ENCODE data around the gene HESX1.

Gene HESX1

GRCh38 chr3:57166660-57167059 is 33.1 kb downstream of the HESX1 start:
- DNase-seq = no peak

DNA sequence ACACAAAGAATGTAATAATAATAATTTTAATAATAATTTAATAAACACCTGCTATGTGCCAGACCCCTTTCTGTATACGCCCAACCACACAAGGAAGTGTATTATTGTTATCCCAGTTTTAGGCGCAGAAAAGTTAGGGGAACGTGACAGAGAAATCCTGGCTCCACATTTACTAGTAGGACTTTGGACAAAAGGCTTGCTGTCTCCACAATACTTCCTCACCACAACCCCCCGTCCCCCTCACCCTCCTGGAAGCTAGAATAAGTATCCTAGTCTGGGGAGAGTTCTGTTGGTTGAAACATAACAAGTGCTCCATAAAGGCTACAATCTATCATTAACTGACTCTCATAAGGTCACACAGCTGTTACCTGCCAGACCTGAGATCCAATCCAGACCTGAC is 34.1 kb downstream of the HESX1 start:
- no peak for DNase-seq

DNA sequence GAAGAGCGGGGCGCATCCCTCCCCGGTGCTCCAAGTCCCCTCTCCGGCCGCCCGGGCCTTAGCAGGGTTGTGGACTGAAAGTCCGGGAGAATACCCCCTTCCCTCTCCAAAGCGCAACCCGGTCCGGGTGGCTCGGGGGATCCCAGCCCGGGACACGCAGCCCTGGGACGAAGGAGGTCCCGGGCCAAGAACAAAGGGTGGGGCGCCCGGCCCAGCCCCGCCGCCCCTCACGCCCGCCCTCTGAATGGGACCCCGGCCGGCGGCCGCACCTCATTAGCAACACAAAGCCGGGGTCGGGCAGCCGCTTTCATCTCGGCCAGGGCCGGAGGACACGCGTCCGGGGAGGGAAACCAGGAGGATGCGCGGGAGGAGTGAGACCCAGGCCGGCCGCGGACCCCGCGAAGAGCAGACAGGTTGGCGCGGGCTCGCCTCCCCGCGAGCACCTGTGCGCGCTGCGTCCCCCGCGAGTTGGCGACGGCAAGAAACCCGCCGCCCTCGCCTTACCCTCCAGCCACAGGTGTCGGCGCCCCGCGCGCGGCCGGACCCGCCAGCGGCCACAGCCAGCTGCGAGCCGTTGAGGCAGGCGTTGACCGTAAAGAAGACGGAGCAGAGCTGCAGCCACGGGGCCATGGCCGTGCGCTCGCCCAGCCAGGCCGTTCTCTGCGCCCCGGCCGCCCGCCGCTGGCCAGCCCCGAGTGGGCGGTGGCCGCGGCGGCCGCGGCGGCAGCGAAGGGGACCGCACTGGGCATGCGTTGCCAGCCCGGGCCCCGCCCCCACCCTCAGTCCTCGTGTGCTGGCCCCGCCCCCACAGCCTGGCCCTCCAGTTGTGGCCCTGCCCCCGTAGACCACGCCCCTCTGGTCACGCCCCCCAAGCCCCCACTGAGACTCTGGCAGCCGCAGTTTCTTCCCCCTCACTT is 34.9 kb downstream of the HESX1 start, which contains the start of gene IL17RD:
Gene IL17RD (minus strand): TSS at position 697 of the 917 bp plus-strand sequence. CDS start 67 bp downstream, at position 630.
- DNase-seq = peak in 3 of 5 experiments; percentile 19 to 61 (median 34)

- DNase-seq = peak in 1 of 5 experiments; percentile 7
Observed at GRCh38 chr3:57164217-57164656, 35.5 kb downstream of the HESX1 start.

- no peak for DNase-seq
Observed at GRCh38 chr3:57163751-57164150, 36.0 kb downstream of the HESX1 start.

DNA sequence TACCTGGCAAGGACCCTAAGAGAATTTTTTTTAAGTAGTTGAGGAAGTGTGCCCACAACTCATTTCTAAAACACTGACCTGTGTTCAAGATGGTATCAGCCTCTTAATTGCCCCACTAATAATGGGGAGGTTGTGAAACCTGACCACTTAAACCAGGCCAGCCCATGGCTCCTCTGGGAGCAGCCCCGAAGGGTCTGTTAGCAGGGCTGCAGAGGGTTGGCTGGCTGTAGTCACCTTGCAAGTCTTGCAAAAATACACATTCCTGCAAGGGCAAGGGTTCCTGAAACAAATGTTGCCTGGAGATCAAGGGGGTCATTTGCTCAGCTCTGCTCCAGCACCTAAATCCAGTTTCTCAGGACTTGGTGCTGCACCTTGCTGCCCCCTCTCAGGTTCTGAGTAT is 37.9 kb downstream of the HESX1 start:
- no peak for DNase-seq

DNA sequence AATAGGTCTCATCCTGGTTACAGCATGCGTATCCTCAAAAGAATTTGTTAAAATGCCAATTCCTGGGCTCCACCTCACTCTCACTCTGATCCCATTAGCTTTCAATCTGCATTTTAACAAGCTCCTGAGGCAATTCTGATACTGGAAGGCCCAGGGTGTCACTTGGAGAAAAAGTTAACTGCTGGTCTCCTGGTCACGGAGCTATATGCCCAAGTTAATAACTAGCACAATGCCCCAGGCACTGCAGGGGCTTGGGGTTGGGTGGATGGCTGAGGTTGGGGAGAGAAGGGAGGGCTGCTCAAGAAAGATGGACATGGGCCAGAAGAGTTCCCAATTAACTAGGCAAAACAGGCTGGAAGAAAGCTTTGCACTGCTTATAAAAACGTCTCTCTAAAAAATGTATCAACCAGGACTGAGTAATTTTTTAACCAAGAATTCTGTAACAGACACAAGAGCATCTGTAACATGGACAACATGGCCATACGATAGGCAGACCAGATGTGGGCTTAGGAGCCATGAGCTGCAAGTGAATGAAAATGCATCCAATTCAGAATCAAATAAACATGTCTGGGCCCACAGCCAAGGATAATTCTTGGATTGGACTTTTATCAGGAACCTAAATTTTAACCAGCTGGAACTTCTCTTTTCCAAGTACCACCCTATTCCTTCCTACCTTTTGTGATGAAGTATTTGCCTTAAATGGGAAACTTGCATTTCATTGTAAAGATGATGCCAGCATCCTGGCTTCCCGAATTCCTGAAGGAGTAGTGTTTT is 38.8 kb downstream of the HESX1 start:
- DNase-seq = no peak

DNA sequence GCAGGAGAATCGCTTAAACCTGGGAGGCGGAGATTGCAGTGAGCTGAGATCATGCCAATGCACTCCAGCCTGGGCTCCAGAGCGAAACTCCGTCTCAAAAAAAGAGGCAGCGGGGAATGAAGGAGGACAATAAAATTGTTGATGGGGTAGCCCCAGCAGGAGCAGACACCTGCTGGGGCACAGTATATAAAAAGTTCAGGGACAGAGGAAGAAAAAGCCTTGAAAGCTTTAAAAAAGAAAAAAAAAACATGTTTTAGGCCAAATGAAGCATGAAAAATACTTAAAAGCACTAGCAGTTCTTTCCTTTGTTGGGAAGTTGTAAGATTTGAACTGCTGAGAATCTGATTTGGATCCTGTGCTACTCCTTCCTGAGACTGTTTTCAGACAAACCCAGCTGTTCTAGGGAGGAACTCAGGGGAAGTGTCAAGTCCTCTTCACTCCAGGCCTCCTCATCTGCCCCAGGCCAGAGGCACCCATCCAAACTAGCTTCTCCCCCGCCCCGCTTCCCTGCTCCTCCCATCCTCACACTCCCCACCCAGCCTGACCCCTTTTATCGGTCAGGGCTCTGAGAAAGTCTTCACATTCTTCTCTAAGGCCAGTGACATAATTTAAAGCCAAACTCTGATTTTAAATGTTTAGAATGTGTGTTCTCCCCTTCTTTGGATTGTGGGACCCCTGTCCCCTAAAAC is 39.6 kb downstream of the HESX1 start:
- DNase-seq = no peak

- peak in 1 of 5 experiments; percentile 49 for DNase-seq
Observed at GRCh38 chr3:57158813-57159738, 40.7 kb downstream of the HESX1 start.

DNA sequence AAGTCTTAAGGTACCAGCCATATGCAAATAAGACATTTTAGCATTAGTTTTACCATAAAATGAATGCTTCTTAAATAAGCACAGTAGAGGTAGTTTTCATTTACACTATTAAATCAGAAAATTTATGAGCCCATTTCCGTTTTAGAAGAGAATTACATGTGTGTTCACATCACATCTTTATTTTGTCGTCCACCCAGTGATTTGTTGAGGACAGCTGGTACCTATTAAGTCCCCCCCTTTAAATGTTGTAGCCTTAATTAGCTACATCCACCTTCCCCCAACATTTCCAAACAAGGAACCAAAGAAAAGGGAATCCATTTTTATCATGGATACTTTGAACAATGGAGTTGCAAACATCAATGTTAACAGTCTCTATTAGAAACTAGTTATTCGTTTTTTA is 41.5 kb downstream of the HESX1 start:
- DNase-seq = no peak

GRCh38 chr3:57157545-57157944 is 42.2 kb downstream of the HESX1 start:
- DNase-seq = no peak

GRCh38 chr3:57155310-57155643 is 44.5 kb downstream of the HESX1 start:
- no peak for DNase-seq

DNA sequence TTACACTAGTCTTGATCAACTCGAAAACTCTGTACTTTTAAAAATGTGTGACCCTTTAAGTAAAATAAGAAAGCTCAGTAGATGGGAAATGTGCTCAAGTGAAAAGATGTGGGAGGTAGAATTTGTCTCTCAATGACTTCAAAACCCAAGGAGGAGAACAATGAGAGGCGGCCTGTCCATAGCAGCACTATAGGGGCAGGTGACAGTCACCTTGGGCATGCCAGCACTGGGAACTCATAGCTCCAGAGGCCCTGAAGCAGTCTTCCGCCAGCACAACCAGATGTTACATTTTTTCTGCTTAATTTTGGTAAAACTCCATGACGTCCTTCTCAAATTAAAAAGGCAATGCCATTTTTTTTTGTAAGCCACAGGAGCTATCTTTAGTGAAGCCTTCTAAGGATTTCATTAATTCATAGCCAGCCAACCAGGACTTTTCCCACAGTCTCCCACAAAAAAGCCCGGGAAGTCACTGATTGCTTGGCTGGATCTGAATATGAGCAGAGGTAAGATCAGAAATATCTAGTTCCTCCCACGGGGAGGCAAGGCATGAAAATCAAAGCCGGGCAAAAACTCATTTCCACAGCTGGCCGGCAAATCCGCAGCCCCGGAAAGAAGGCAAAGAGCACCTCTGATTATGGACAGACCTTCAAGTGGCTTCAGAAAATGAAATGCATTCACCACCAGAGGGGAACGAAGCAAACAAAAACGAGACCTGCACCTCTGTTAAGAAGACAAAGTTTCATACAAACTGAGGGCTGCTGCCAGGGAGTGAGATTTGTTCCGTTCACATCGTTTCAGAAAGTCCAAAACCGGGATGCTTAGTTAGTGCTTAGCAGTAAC is 45.1 kb downstream of the HESX1 start:
- no peak for DNase-seq

DNA sequence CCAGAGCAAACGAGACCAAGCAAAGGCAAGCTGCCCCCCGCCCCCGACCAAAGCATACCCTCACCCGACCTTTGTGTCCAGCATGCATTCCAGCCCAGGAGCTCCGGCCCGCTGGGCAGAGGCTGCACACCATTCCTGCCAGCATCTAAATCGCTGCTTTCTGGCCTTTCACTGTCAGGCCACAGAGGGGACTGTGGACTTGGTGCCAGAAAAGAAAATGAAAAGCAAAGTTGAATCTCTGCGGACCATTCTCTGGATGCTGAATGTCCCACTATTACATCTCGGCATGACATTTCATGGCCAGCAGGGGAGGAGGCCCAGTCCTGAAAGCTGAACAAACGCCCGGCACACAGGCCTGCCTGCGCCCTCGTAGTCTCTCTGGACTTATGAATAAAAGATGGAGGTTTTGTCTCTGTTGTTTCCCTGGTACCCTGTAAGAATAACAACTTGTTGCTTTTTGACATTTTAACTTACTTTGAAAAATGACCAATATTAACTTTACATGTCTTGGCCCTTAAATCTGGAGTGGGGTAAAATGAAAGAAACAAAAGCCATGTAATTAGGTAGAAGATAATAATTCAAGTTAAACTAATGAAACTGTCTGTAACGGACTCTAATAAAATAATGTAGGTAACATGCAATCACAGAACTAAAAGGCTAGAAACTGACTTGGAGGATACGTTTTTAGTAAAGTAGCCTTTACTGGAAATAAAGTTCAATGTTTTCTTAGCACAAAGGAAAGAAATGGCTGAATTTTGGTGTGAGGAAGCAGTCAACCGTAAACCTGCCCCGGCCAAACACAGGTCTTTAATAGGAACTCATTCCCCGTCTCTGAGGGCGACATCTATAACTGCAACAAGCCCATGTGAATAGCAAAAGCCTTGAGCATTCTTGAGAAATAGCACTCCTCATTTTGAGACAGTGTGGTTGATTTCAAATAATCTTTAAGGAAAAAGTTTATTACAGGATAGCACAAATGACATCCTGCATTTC is 47.3 kb downstream of the HESX1 start:
- DNase-seq = no peak

GRCh38 chr3:57151749-57152148 is 48.0 kb downstream of the HESX1 start:
- DNase-seq = no peak

- no peak for DNase-seq
Observed at GRCh38 chr3:57151021-57151449, 48.7 kb downstream of the HESX1 start.

- DNase-seq = no peak
Observed at GRCh38 chr3:57150113-57150581, 49.6 kb downstream of the HESX1 start.
